GM12874 (cell line): ENCODE data around the gene CCNG1.

Experiments used
- CTCF ChIP-seq: IDR thresholded peaks from 2 replicates; pipeline ENCODE4 v1.5.1; 2011; ENCODE audit warnings: low read depth, mild to moderate bottlenecking, control low read depth, low read length, moderate library complexity; ENCODE audit not compliant: insufficient read depth

CCNG1 gene

GRCh38 chr5:163436515-163436914 lies 880 bp upstream of the CCNG1 start:
- TF ChIP-seq CTCF: no peak

DNA sequence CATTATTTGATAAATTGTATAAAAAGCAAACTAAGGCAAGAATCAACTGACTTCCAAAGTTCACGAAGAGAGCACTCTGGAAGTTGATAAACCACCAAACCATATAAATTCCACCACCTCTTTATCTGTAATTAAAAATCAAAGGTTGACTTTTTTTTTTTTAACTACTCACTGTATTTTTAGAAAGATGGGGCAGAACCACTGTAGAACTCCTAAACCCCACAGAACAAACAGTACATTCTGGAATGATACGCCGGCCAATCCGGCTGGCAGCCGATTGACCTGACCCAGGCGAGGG lies 435 bp upstream of the CCNG1 start:
- no peak for TF ChIP-seq CTCF

DNA sequence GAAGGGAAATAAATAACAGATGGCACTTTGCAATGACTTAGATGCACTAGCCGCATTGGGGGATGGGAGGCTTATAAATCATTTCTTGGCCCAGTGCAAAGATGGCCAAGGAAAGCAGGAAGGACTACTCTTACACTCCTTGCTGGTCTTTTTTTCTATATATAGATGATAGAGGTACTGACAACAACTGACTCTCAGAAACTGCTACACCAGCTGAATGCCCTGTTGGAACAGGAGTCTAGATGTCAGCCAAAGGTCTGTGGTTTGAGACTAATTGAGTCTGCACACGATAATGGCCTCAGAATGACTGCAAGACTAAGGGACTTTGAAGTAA lies 1.7 kb downstream of the CCNG1 start:
- TF ChIP-seq CTCF: no peak

DNA sequence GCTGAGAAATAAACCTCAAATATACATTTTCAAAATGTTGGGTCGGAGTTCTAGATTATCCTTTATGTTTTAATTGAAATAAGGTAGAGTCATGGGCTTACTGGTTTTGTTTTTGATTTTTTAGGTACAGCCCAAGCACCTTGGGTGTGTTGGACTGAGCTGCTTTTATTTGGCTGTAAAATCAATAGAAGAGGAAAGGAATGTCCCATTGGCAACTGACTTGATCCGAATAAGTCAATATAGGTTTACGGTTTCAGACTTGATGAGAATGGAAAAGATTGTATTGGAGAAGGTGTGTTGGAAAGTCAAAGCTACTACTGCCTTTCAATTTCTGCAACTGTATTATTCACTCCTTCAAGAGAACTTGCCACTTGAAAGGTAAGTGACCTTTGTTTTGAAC lies 3.6 kb downstream of the CCNG1 start:
- no peak for TF ChIP-seq CTCF

- no peak for TF ChIP-seq CTCF
These were observed 7.1 kb downstream of the CCNG1 start for GRCh38 chr5:163444526-163444925.

DNA sequence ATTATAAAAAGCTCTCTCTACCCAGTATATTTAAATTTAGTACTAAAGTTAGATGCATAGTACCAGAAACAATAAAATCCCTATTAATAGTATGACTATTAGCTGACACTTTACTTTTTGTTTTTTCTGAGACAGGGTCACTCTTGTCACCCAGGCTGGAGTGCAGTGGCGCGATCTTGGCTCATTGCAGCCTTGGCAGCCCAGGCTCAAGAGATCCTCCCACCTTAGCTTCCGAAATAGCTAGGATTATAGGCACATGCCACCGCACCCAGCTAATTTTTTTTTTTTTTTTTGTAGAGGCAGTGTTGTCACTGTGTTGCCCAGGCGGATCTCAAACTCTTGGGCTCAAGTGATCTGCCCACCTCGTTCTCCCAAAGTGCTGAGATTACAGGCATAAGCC lies 8.0 kb downstream of the CCNG1 start:
- no peak for TF ChIP-seq CTCF

- TF ChIP-seq CTCF: no peak
These were observed 9.8 kb downstream of the CCNG1 start for GRCh38 chr5:163447191-163447590.

GRCh38 chr5:163447875-163448274 lies 10.5 kb downstream of the CCNG1 start:
- no peak for TF ChIP-seq CTCF
